Measurements from ENCODE around the gene LIMS2.

The LIMS2 gene

GRCh38 chr2:127700527-127701192 is 25.3 kb upstream of the LIMS2 start:
- DNase-seq = peak; percentile 40 to 88

DNA sequence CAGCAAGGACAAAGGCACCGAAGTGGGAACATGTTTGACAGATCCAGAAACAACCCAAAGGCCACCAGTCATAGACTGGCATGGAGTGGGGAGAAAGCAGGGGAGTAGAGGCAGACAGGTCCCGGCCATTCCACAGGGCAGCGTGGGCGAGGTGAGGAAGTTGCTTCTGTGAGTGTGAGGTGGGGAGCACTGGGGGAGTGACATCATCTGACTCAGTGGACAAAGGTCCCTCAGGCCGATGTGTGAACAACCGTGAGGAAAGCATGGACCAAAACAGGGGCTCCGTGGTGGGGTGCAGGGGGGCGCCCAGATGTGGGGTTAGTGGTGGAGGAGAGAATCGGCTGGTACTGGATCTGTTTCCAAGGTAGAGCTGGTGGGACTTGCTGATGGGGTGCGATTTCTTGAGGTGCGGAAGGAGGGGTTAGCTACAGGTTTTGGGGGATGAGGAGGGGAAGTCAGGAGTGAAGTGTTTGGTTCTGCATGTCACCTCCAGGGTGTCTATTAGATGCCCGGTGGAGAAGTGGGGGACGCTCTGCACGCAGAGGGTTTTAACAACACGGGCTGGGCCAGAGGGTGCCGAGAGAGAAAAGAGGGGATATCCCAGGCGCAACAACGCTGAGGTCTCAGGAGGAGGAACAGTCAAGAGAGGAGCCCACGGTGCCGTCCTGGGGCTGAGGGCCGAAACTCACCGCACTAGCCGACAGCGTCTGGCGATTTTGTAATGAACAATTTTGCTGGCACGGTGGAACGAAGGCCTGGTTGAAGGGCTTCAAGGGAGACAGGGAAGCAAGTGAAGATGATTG is 23.4 kb upstream of the LIMS2 start:
- DNase-seq = no peak

DNA sequence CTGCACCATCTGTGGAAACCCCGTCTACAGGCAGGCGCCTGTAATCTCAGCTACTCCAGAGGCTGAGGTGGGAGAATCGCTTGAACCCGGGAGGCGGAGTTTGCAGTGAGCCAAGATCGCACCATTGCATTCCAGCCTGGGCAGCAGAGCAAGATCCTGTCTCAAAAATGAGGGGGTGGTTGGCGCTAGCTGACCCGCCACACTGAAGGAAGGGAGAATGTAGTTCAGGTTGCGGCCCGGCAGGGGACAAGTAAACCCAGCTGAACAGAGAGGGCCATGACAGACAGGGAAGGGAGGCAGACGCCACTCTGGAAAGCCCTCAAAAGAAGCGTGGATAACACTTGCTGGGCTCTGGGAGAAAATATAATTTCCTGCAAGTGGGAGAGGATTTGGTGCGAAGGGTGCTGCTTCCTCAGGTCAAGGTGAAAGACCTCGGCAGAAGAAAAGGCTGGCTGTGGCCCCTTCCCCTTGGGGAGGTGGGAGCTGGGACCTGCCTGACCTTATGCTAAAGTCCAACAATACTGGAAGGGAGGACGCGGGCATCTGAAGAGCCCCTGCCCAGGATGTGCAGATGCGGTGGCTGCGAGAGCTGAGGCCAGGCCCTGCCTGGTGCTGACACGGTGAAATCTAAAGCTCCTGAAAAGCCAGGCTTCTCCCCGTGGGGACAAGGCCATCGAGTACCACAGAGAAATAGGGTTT is 22.3 kb upstream of the LIMS2 start:
- no peak for DNase-seq

DNA sequence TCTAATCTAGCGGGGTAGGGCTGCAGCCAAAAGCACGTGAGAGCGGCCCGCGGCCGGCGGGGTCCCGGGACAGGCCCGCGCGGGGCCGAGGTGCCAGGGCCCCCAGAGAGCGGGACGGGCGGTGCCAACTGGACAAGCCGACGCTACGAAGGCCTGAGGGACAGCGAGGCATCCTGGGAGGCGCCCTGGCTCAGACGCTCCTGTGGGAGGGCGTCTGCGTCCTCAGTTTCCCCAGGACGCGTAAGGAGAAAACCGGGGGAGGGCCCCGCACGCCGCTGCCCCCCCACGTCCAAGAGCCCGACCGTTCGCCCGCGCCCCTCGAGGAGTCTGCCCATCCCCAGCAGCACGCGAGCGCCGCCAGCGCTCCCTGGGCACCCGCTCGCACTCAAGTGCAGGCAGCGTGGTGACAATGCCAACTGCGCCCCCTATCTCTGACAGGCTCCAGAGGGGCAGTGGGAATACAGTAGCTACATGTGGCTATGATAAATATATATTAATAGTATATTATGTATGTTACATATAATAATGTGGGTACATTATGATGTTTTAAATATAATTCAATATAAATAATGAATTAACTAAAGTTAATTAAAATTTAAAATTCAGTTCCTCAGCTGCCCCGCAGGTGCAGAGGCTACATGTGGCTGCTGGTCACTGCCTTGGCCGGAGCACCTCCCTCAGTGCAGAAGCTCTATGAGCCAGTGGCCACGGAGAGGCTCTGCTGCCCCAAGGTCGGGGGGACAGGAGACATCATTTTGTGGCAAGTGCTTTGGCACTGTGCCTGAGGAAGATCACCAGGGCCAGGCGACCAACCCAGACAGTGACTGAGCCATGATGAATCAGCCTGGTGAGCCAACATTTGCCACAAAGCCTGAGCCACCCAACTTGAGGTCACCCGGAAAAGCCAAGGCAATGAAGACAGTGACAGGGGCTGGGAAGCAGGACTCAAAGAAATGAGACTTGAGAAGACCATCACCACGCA is 20.5 kb upstream of the LIMS2 start:
- peak in 1 of 2 donors; percentile 54 for DNase-seq

DNA sequence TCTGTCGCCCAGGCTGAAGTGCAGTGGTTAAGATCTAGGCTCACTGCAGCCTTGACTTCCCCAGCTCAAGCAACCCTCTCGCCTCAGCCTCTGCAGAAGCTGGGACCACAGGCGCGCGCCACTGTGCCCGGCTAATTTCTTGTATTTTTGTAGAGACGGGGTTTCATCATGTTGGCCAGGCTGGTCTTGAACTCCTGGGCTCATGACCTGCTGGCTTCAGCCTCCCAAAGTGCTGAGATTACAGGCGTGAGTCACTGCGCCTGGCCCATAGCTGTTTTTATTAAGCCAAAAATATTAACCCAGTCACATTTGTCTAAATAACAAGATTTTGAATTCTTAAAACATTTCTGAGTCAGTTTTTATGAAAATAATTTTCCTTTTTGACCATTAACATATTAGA is 19.7 kb upstream of the LIMS2 start:
- DNase-seq = no peak

DNA sequence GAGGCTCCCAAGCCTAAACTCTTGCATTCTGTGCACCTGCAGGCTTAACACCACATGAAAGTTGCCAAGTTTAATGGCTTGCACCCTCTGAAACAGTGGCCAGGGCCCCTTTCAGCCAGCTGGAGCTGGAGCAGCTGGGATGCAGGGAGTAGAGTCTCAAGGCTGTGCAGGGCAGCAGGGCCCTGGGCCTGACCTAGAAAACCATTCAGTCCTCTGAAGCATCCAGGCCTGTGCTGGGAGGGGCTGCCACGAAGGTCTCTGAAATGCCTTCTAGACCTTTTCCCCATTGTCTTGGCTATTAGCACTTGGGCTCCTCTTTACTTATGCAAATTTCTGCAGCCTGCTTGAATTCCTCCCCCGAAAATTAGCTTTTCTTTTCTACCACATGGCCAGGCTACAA is 15.4 kb upstream of the LIMS2 start:
- DNase-seq = no peak

DNA sequence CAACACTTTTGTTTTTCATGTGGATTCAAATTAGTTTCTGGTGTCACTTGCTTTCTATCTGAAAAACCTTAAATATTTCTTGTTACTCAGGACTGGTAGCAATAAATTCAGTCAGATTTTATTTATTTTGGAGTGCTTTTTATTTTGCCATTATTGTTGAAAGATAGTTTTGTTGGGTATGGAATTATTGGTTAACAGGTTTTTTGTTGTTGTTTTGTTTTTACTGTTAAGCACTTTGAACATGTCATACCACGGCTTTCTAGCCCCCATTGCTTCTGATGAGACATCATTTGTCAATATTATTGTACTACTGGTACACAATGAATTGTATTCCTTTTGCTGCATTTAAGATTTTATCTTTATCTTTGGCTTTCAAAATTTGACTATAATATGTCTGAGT is 13.1 kb upstream of the LIMS2 start:
- no peak for DNase-seq

GRCh38 chr2:127685410-127686080 is 10.2 kb upstream of the LIMS2 start:
- DNase-seq = no peak

- DNase-seq = no peak
These were observed 8.4 kb upstream of the LIMS2 start for GRCh38 chr2:127683757-127684156.

DNA sequence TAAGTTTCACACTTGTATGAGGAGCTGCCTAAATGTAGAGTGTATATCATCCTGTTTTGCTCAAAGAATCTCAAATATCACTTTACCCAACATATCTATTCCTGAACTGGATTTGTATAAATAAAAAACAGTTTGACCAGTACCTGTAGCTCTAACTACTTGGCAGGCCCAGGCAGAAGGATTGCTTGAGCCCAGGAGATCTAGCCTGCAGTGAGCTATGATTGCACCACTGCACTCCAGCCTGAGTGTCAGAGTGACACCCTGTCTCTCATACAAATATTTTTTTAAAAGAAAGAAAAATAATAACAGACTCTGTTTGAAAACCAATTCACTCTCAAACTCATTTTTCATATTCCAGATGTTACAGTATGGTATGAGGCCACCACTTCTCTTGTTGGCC is 7.7 kb upstream of the LIMS2 start:
- DNase-seq = no peak

DNA sequence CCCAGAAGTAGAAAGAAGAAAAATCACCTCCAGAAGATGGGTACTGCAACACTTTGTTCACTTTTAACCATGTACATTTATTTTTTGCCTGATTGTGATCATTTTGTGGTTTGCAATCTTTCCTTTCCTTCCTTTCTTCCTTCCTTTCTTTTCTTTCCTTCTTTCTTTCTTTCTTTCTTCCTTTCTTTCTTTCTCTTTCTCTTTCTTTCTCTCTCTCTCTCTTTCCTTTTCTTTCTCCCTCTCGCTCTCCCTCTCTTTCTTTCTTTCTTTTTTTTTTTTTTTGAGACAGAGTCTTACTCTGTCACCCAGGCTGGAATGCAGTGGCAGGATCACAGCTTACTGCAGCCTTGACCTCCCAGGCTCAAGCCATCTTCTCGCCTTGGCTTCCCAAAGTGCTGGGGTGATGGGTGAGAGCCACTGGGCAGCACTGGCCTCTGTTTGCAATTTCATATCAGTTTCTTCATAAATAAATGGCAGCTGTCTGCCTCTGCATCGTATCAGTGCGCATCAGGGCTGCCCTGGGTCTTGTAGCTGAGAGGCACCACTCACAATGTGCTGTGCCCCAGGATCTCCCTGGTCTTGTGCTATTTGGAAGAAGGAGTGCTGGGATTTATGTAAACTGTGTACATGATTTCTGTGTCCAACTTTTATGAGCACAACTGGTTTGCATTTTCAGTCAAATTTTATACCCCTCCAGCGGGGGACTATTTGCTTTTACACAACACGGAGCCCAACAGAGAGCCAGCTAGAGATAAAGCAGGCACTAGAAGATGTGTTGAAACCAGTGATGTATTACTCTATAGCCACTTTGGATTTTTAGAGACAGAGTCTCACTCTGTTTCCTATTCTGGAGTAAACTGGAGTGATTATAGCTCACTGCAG is 6.9 kb upstream of the LIMS2 start:
- DNase-seq = no peak

- no peak for DNase-seq
These were observed 6.0 kb upstream of the LIMS2 start for GRCh38 chr2:127681288-127681804.

- no peak for DNase-seq
These were observed 5.5 kb upstream of the LIMS2 start for GRCh38 chr2:127680706-127681287.

- DNase-seq = no peak
These were observed 4.5 kb upstream of the LIMS2 start for GRCh38 chr2:127679680-127680361.

- DNase-seq = no peak
These were observed 3.7 kb upstream of the LIMS2 start for GRCh38 chr2:127678991-127679390.

DNA sequence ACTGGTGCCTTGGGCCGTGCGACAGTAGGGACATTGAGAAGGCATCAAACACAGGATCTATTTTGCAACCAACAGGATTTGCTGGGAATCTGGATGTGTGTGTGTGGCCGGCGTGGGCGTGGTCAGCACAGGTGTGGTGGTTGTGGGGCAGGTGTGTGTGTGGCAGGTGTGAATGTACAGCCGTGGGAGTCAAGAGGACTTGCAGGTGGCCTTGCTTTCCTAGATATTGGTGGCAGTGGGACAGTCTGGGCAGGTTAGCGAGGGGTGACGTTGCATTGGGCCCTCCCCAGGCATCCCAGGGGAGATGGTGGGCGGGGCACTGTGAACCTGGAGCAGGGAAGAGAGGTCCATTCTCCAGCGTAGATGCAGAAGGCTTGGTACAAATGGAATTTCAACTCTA is 3.2 kb upstream of the LIMS2 start:
- no peak for DNase-seq

- no peak for DNase-seq
These were observed 1.6 kb upstream of the LIMS2 start for GRCh38 chr2:127676906-127677305.

GRCh38 chr2:127674241-127675209 is 805 bp downstream of the LIMS2 start:
- no peak for DNase-seq
